Fibroblast of skin of right biceps (primary cell): ENCODE results near the gene SNN.

ENCODE experiments used
- DNase-seq: peaks from one replicate; pipeline ENCODE4 v3.0.0-alpha.2; 2013

The SNN gene

DNA sequence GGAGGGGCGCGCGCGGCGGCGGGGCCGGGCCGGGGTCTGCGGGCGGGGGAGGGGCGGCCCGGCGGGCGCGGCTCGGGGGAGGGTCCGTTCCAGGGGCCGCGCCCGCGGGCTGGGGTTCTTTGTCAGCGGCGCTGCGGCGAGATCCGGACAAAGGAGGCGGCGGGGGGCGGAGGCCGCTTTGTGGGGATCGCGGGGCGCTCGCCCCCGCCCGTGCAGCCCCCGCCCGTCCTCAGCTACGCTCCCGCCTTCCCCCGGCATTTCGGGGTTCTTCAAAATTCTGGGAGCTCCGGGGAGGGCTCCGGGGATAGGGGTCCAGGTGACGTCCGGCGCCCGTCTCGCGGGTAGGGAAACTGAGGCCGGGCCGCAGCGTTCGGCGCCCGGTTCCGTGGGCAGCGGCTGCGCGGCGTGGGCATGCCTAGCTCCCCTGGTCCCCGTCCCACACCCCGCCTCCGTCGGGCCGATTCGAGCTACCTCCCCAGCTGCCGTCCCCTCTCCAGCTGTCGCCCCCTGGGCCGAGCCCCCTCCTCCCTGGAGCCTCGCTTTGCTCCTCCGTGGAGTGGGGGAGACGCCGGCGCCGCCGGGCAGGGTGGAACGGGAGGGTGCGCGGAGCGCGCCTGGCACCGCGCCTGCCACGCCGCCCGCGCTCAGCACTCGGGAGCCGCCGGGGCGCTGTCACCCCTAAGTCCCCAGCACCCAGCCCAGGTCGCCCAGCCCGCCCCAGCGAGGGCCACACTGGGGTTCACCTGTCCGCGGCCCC is 546 bp downstream of the SNN start:
- no peak for DNase-seq

DNA sequence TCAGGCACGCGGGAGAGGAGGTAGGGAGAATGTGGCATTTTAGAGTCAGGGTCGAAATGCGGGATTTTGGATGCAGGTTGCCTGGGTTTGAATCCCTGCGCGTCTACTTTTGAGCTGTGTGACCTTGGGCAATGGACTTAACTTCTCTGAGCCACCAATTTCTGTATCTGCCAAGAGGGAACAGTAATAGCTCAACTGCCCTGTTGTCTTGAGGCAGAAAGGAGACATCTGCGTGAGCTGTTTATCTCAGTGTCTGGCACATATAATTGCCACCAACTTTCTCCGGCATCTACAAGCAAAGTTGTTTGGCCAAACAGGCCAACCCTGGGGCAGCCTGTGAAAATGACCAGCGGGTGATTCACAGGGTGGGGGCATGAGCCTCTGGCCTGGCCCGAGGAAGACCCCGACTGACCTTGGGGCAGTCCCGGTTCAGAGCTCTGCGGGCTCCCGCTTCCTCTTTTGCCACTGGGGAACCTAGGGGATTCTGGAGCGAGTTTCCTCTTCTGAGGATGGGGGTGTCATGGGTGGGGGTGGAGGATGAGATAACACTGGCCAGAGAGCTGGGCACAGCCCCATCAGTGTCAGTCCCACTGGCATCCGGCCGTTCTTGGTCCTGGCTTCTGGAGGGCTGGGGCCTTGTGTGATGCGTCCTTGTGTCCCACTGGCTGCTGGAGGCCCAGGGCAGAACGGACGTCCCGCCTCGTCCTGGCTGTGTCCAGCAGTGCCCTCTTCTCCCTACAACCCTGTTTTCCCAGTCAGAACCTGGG is 1.3 kb downstream of the SNN start:
- DNase-seq = no peak

DNA sequence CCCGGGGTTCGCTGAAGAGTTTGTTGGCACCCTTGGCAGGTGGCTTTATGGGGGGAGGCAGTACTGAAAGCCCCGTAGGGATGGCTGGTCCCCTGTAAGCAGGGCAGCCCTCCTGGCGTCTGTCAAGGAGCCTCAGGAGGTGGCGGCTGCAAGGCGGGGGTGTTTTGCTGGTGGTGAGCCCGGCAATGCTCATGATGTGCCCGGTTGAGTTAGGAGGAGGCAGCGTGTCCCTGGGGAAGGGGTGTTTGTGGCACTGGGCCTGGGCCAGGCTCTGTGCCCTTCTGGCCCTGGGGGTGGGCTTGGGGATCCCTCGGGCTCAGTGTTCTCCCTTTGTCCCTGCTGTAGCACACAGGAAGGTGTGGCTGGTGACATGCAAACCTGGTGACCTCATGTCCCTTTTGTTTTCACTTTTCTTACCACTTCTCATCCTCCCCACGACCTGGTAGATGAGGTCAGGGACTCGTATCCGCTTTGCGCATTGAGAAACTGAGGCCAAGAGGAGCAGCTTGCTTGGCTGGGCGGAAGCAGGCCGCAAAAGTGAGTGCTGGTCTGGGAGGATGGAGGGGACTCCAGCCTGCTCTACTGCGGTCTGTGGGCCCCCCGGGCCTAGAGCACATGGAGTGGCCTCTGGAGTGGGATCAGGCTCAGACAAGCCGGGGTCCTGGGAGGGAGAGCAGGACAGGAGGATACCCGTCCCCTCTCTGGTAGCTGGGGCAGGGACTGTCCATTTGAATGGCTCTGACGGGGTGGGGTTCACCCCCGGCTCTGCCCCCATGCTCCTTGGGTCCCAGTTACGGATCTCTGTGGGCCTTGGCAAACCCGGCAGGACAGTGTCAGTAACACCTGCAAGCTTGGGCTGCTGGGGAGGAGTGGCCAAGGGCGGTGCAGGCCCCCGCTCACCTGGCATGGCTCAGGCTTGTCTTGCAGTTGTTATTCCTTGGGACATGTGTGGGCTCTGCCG is 2.2 kb downstream of the SNN start:
- no peak for DNase-seq

DNA sequence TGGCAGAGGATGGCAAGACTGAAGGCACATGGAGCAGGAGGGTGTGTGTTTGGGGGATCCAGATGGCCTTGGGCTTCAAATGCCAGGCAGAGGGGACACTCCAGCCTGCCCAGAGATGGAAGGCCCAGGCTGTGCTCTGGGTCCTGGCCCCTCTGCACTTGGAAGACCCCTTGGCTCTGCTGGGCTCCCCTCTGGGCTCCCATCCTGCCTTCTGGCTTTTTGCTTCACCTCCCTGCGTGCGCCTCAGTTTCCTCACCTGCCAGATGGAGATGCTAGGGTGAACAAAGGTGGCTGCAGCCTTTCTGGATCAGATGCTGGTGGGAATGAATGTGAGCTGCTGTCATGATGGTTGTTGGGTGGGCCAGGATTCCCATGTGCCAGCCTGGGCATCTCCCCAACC is 3.0 kb downstream of the SNN start:
- no peak for DNase-seq

DNA sequence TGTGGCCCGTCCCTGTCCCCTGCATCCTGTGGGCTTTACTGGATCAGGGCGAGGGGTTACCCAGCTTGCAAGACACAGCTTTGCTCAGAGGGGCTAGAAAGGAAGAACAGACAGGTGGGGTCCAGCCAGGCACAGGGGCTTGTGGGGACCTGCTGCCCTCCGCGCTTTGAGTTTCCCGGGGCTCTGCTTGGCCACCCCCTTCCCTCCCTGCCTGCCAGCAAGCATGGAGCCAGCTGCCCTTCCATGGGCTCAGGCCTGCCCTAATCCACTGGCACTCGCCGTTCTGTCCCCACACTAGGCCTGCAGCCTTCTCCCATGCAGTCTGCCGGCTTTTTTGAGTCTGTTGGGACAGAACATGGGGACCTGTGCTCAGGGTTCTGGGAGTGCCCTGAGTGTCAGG is 3.4 kb downstream of the SNN start:
- no peak for DNase-seq

DNA sequence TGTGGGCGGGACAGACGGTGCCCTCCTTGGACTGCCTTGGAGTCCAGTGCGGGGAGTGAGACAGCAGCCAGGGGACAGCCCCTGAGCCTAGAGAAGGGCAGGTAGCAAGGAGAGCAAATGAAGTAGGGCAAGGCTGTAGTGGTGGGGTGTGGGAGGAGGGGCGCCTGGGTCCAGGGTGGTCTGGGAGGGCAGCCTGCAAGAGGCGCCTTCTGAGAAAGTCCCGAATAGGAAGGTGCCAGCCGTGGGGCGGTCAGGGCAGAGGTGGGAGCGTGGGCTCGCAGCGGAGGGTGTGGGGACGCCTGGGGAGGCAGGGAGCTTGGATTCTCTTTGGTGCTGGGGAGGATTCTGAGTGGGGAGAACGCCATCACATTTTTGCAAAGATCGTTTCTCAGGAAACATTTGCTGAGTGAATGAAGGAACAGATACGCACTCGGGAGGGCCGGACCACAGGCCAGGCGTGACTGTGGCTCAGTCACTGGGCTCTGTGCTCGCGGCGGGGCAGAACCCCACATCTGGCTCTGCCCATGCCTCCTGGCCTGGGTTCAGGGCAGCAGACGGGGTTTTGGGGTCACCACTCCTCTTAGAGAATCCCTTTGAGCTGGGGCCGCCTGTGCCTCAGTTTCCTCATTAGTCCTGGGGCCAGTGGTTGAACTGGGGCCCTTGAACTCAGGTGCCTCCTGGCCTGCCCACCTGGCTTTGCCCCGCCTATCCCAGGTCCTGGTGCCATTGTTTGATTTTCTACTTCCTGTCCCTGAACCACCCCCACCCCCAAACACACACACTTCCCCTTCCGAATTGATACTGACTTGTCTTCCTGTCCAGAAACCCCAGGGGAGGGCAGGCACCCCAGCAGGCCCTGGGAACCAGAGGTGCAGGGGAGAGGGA is 4.2 kb downstream of the SNN start:
- no peak for DNase-seq

DNA sequence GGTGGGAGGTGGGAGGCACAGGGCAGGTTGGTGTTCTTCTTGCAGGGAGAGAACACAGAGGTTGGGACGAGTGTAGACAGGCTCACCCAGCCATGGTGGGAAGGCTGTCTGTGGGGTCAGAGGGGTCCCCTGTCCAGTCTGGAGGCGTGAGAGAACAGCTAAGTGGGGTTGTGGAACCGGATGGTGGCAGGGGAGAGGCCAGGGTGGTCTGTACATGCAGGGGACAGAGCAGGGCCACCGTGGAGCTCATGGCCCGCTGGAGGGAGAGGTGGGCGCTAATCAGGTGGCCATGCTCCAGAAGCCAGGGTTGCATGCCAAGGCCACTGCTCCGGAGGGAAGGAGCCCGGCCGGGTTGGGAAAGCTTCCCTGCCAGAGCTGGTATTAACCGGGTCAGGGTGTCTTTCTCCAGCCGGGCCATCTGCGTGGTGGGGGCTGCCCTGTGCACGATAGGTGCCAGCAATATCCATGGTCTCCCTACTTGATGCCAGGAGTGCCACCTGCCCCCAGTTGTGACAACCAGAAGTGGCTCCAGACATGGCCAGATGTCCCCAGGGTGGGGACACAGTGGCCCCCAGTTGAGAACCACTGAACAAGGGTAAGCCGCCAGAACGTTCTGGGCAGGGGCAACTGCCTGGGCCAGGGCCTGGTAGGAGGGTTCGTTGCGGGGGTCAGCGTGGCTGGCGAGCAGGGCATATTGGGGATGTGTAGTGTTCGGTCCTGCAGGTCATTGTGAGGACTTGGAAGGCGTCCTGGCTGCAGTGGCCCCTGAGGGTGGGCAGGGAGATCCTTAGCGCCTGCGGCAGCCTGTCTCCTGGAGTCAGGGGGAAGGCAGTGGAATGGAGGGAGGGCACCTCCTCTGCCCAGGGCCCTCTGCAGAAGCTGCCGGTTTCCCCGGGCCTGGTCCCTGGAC is 5.1 kb downstream of the SNN start:
- DNase-seq = no peak

DNA sequence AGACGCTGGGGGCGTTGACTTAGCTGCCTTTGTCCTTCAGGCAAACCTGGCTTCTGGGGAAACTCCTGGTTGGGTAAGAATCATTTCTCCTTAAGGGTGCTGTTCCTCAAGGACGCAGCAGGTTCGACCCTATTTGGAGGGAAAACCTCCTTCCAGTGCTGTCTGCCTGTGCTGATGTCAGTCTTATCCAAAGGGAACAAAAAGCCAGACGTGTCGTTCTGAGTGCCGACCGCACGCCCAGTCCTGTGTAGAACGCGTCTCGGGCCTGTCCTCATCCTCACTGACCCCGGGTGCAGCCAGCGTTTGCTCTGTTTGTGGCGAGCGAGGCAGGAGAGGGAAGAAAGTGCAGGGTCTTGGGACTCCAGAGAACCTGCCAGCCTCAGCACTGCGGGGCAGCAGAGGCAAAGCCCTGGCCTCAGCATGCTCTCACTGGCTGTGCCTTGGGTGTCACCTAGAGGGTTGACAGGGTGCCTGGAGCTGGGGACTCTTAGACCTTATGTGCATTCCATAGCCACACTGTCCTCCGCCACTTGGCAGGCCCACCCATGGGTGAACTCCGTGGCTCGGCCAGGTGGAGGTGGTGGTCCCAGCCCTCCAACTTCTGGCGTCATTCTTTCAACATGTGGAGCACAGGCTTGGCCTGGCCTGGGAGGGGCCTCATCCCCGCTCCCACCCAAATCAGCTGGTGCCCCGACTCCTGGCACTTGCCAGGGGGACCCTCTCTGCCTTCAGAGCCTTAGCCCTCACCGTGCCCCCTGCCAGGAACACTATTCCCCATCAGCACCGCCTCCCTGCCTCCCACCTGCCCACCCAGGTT is 6.0 kb downstream of the SNN start:
- no peak for DNase-seq

DNA sequence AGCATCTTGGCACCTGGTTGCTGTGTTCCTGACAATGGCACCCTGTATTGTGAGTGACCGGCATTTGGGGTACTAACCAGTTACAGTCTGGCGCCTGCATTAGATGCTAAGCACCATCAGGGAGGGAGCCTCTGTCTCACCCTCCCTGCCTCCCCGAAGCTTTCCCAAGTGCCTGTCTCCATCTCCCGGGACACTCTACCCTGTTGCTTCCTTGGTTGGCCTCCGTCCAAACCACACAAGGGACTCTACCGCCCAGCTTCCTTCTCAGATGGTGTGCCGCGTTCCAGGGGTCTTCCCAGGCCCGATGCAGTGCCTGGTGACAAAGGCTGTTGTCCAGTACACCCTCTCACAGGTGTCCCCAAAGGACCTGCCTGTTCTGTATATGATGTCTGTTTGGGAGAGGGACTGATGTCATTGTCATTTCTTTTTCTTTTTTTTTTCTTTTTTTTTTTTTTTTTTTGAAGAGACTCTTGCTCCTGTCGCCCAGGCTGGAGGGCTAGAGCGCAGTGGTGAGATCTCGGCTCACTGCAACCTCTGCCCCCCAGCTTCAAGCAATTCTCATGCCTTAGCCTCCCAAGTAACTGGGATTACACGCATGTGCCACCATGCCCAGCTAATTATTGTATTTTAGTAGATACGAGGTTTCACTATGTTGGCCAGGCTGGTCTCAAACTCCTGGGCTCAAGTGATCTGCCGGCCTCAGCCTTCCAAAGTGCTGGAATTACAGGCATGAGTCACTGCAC is 6.7 kb downstream of the SNN start:
- peak; percentile 61 for DNase-seq

DNA sequence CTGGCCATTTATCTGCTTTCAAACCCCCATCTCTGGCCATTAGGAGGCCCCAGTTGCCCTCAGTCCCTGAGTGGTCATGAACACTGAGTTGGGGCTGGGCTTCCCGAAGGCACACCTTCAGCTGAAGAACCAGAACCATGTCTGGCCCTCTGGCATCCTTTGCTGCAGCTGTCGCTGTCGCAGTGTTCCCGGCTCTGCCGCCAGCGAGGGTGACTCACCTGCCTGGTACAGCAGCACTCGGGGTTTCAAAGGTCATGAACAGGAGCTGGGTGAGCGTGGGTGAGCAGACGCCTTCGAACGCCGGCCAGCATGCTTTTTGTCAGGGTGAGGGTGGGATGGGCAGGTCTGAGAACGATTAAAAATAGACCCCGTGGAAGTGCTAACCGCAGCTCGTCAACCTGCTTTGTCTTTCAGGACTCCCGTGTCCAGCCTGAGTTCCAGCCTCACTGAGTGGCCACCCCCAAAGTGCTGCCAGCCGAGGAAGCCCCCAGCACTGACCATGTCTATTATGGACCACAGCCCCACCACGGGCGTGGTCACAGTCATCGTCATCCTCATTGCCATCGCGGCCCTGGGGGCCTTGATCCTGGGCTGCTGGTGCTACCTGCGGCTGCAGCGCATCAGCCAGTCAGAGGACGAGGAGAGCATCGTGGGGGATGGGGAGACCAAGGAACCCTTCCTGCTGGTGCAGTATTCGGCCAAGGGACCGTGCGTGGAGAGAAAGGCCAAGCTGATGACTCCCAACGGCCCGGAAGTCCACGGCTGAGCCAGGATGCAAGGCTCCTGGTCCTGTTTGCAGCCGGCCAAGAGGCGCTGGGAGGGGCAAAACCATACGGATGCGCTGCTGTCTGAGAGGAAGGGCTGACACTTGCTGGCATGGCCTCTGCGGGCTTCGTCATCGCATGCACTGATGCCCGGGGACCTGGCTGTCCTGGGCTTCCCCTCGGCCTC is 7.6 kb downstream of the SNN start:
- no peak for DNase-seq

DNA sequence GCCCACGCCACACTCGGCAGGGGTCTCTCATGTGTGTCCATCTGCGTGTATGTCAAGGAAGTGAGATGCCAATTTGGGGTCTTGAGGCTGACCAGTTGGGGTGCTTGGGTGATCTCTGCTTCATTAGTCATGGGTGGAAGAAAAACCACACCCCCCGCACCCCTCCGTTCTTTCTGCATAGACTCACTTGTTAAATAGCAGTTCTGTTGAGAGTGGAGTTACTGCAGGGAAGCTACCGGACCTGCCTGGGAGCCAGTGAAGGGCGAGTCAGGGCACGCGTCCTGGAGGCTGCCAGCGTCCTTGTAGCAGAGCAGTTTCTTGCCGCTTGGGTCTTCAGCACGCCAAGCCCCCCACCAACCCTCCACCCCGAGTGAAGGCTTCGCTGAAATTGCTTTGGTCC is 8.5 kb downstream of the SNN start:
- no peak for DNase-seq

DNA sequence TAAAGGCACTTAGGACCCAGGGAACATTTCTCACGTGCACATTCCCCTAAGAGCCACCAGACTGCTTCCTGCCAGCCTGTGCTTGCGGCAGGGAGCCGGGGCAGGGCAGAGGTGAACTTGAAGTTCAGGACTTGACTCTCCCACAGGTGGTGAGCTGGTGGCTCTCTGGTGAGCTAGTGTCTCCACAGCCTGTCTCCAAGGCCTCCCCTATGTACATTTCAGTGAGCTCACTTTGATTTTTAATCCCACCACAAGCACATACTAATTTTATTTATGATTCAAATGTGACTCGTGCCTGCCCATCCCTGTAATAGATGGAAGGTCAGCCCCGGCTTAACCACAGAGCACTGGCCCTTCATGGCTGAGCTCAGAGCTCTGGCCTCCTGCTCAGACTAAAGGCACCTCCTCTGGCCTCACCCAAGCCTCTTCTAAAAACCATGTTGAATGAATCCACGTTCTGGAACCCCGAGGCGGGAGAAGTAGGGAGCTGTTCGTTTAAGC is 9.2 kb downstream of the SNN start:
- DNase-seq = no peak

DNA sequence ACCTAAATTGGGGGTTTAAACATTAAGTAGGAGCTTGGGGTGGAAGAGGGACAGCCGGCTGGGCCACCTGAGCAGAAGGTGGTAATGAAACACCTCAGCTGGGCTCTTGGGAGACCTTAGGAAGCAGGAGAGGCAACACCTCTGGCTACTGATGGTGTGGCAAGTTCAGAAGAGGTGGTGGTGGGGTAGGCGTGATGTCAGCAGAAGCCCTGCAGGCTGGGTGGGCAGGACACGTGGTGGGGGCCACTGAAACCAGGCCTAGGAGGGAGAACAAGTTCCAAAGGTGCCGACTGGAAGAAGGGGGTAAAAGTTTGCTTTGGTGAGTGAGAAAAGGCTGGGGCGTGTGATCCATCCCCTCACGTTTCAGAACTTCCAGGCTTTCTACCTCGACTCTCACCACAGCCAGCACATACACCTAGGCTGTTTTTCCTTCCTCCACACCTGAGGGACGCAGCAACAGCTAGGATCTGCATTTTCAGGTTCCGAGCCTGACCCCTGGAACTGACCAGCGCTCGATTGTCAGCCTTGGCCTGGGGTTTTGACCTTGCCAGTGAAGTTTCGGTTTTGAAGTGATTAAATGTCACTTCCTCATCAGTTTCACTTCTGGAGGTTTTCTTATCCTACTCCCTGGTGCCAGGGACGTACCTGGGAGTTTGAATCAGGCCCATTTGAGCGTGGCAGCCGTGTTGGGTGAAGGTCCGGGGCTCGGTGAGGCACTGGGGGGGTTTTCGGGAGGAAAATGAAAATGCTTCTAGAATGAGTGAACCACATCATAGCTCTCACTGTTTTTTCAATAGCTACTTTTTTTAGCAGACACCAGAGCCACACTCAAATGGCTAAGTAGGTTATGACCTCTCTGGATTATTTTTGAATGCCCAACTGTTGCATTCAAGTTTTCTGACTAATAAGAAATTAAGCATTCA is 10.0 kb downstream of the SNN start:
- no peak for DNase-seq

DNA sequence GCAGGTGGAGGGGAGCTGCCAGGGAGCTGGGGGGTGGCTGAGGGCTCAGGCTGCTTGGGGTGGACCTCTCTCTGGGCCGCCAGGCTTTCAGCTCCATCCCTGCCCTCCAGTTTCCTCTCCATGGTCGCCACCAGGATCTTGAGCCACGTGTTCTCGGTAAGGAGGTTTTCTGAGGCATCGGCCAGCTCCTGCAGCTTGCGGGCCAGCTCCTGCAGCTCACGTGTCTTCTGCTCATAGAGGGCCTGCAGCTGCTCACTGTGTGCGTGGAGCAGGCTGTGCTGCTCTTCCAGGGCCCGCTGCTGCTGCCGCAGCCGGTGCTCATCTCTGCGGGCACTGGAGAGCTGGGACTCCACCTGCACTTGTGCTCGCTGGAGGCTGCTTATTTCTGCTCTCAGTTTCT is 11.0 kb downstream of the SNN start:
- no peak for DNase-seq

DNA sequence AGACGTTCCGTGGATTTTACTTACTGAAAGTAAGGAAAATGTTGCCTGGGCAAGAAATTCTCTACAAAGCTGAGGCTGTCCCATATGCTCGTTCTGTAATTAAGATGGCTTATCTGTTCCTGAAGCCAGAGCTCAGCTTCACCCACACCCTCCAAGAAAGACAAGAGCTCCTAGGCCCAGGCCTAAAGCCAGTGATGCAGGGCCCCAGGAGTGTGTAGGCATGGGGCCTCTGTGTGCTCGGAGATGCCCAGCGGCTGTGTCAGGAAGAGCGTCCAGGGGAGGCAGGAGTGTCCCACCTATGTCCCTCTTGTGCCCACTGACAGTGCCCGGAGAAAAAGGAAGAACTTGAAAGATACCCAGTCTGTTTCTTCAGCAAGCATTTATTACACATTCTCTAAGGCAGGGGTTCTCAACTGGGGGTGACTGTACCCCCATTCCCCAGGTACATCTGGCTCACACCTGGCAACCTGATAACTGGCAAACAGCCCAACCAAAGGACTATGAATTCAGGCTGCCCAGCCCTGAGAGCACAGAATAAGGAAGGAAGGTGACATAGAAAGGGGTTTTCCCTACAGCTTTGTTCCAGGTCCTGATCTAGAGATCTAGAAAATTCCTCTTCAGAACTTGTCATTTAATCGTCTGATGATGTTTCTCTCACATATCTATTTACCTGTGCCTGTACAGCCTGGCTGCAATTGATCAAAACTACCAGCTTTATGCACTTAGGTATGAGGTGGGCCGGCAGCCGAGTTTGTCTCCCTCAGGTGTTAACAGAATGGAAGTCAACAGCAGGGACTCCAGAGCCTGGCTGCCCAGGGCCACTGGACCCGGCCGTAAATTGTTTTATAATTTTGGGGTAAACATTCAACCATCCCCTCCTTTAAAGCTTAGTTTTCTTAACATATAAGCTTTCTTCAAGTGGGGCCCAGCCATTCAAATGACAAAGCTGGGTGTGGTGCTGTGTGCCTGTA is 12.0 kb downstream of the SNN start:
- DNase-seq = no peak

DNA sequence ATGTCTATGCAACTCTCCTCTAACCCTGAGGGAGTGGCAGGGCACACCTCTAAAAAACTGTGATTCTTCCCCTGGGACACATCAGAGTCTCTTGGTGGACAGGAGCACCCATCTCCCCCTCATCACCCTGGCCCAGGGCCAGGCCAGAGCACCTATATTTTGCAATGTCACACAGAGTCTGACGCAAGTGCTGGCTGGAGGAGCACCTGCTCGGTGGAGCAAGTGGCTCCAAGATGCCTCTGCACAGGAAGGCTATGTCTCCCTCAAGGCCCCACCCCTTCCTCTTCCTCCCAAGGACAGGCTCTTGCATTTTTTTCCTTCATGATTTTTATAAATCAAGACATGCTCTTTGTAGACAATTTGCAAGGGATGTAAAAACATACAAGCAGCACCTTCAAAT is 13.3 kb downstream of the SNN start:
- DNase-seq = no peak
